ENCODE measurements around the gene MT1F.

MT1F gene

GRCh38 chr16:56625943-56626654 lies 31.7 kb upstream of the MT1F start:
- peak; percentile 30 for DNase-seq

GRCh38 chr16:56626685-56627084 lies 31.1 kb upstream of the MT1F start:
- DNase-seq: no peak

- DNase-seq: no peak
These were observed 29.0 kb upstream of the MT1F start for GRCh38 chr16:56628486-56629350.

GRCh38 chr16:56629531-56629930 lies 28.2 kb upstream of the MT1F start:
- no peak for DNase-seq

GRCh38 chr16:56630134-56630533 lies 27.6 kb upstream of the MT1F start:
- DNase-seq: no peak

- no peak for DNase-seq
These were observed 26.6 kb upstream of the MT1F start for GRCh38 chr16:56631197-56631596.

GRCh38 chr16:56631832-56632155 lies 26.0 kb upstream of the MT1F start:
- no peak for DNase-seq

- no peak for DNase-seq
These were observed 25.5 kb upstream of the MT1F start, which contains the start of gene MT1M for GRCh38 chr16:56632156-56632847. Gene MT1M, plus strand, starts transcription at chr16:56632659. Its CDS starts 73 bp downstream, at chr16:56632732.

- DNase-seq: no peak
These were observed 24.9 kb upstream of the MT1F start for GRCh38 chr16:56632848-56633365.

GRCh38 chr16:56633535-56633934 lies 24.2 kb upstream of the MT1F start:
- DNase-seq: no peak

- no peak for DNase-seq
These were observed 22.9 kb upstream of the MT1F start for GRCh38 chr16:56634715-56635440.

- DNase-seq: no peak
These were observed 22.3 kb upstream of the MT1F start for GRCh38 chr16:56635441-56635967.

- DNase-seq: no peak
These were observed 20.9 kb upstream of the MT1F start for GRCh38 chr16:56636616-56637413.

- DNase-seq: no peak
These were observed 19.7 kb upstream of the MT1F start, which contains the start of gene MT1A for GRCh38 chr16:56637814-56638750. Gene MT1A, plus strand, starts transcription at chr16:56638666. Its CDS starts 73 bp downstream, at chr16:56638739.

- no peak for DNase-seq
These were observed 18.7 kb upstream of the MT1F start for GRCh38 chr16:56639045-56639444.

- no peak for DNase-seq
These were observed 17.7 kb upstream of the MT1F start for GRCh38 chr16:56640076-56640475.

GRCh38 chr16:56641166-56641565 lies 16.6 kb upstream of the MT1F start:
- no peak for DNase-seq

GRCh38 chr16:56643080-56643778 lies 14.5 kb upstream of the MT1F start:
- peak; percentile 78 for DNase-seq

GRCh38 chr16:56643833-56644232 lies 13.9 kb upstream of the MT1F start:
- DNase-seq: no peak

GRCh38 chr16:56645311-56645710 lies 12.4 kb upstream of the MT1F start:
- DNase-seq: no peak
